Transverse colon (tissue), 4 donors: ENCODE results near the gene MBD3L4. TPM values are rescaled to one million over a fixed set of nuclear protein-coding genes. Genes with fewer than 3 reads are reported as not detected.
"Not testable (repeated sequence)": the region's sequence is repeated elsewhere in the genome, so short reads cannot be mapped to it uniquely, and the experiment has no call there.

Experiments
- DNase-seq: peaks from one replicate; pipeline ENCODE4 v3.0.0-alpha.2; 2019
- H3K27ac ChIP-seq, 4 donors: fragments of 200-600 bp; sonication (generic); 2 replicates each; pipeline ENCODE4 v1.5.1; 2016 to 2018; ENCODE audit warnings: inconsistent platforms in 4 of 4
- H3K27me3 ChIP-seq: fragments of 200-600 bp; sonication (generic); 2 replicates; pipeline ENCODE4 v1.5.1; 2017; ENCODE audit warnings: inconsistent platforms
- H3K36me3 ChIP-seq, 4 donors: fragments of 200-600 bp; sonication (generic); 2 replicates each; pipeline ENCODE4 v1.5.1; 2017 to 2019; ENCODE audit warnings: inconsistent platforms in 4 of 4
- H3K4me1 ChIP-seq, 4 donors: fragments of 200-600 bp; sonication (generic); 2 replicates each; pipeline ENCODE4 v1.5.1; 2017 to 2020; ENCODE audit warnings: inconsistent platforms in 4 of 4
- H3K4me3 ChIP-seq, 4 donors: fragments of 200-600 bp; sonication (generic); 1 replicate in 1 of 4; 2 replicates in 3 of 4; pipeline versions ENCODE4 v1.5.1 to v1.6.1; 2017 to 2019; ENCODE audit warnings: inconsistent platforms in 4 of 4
- H3K9me3 ChIP-seq, 2 donors: fragments of 200-600 bp; sonication (generic); 2 replicates each; pipeline ENCODE4 v1.5.1; 2017 to 2019; ENCODE audit warnings: inconsistent platforms in 2 of 2
- EP300 ChIP-seq: sonication (generic); formaldehyde crosslinking; IDR thresholded peaks from one replicate; pipeline ENCODE4 v1.6.1; 2017; ENCODE audit warnings: antibody characterized with exemption, low read depth
- POLR2A ChIP-seq: fragments of 450-650 bp; IDR thresholded peaks from one replicate; pipeline ENCODE4 v1.6.1; 2016; ENCODE audit warnings: antibody characterized with exemption, mild to moderate bottlenecking, moderate library complexity
- POLR2AphosphoS5 ChIP-seq, 3 donors: sonication (generic); formaldehyde crosslinking; IDR thresholded peaks; one replicate each; pipeline ENCODE4 v1.6.1; 2016; ENCODE audit warnings: antibody characterized with exemption in 3 of 3
- WGBS, 2 donors: methylation state at CpG; one replicate each; pipeline ENCODE4 v1.1.5; 2018; ENCODE audit warnings: low coverage in 1 of 2; 5-methylcytosine and 5-hydroxymethylcytosine counted together
- in situ Hi-C, 4 donors: fragments of 200-750 bp; cut with MboI; loops; one replicate each; pipeline versions ENCODE4 v1.15.0 to v1.15.1; 2017; ENCODE audit warnings: low sequenced_read_pairs in 3 of 4, low pct_ligation_motif_present in 1 of 4, low pct_unique_long_range_greater_than_20kb in 1 of 4
- intact Hi-C: fragments of 100-400 bp; cut with DNase I; formaldehyde crosslinking; loops from one replicate; pipeline ENCODE4 v1.15.1; 2023; ENCODE audit warnings: low total_unique reads
- total RNA-seq, 4 donors: library from RNA; depleted of rRNA; stranded (reverse); fragments of >200 nt; gene quantifications; one replicate each; pipeline ENCODE4 v1.1.0, GENCODE V29; 2016
- TF ChIP-seq, protein P1 (sequence below), 5 experiments: fragments of 200-600 bp in 3 of 5; fragments of 450-650 bp in 2 of 5; sonication (generic) in 3 of 5; IDR thresholded peaks; 1 replicate in 2 of 5; 2 replicates in 3 of 5; pipeline ENCODE4 v1.5.1; 2016 to 2017; ENCODE audit warnings: antibody characterized with exemption in 5 of 5, inconsistent platforms in 3 of 5, mild to moderate bottlenecking in 2 of 5, moderate library complexity in 1 of 5

The MBD3L4 gene
- total RNA-seq, 4 donors from 2014 or later, result not detected

- H3K36me3 ChIP-seq, H3K9me3 ChIP-seq, H3K27ac ChIP-seq, DNase-seq, H3K4me1 ChIP-seq, intact Hi-C loops, H3K27me3 ChIP-seq, H3K4me3 ChIP-seq, in situ Hi-C loops: not testable (repeated sequence)
- no CpG with 5 or more reads among the region's 5 CpGs for whole genome bisulfite sequencing, 2 donors
Observed at GRCh38 chr19:7051421-7051820, 11.4 kb upstream of the MBD3L4 start.

- H3K9me3 ChIP-seq, H3K27ac ChIP-seq, H3K36me3 ChIP-seq, intact Hi-C loops, H3K4me1 ChIP-seq, H3K27me3 ChIP-seq, H3K4me3 ChIP-seq, DNase-seq, in situ Hi-C loops: not testable (repeated sequence)
- WGBS, 2 donors, result no CpG with 5 or more reads among the region's 7 CpGs
Observed at GRCh38 chr19:7049021-7049420, 9.0 kb upstream of the MBD3L4 start, which contains the start of gene MBD3L2. MBD3L2 (plus strand) TSS chr19:7049321; CDS start chr19:7049374, 53 bp downstream.

DNA sequence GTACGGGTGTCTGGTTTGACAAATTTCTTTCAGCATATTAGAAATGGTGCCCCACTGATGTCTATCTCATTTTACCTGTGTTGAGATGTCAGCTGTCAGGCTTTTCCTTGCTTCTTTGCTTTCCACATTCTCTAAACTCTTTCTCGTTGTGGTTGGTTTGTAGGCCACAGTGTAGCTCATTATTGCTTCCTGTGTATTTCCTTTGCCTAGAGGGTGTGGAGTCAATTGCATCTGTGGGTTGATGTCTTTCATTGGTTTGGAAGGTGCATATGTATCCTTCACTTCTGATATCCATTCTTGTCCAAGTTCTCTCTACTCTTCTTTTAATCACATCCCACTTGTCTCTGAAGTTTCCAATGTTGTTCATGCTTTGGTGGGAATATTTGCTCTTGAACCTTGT lies 1.6 kb upstream of the MBD3L4 start:
- intact Hi-C loops, result not testable (repeated sequence)

DNA sequence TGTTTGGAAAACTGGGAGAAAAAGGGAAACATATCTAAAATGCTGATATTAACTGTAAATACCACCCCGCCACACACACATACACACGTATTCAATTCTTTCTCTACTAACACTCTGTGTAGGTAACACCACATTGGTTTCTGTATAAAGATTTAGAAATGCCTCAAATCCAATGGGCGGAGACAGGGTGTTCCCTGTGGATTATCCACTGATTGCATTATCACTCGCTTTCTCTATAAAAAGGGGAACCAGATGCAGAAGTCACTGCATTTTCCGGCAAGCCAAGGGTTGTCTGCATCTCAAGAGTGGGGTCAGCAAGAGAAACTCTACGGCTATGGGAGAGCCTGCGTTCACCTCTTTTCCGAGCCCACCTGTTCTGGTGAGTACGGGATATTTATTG lies 9.7 kb downstream of the MBD3L4 start, which contains the start of gene MBD3L5:
TSS of gene MBD3L5 (plus strand) at position 301 of the 400 bp plus-strand sequence. CDS start at position 335, 34 bp downstream.
- intact Hi-C loops, H3K36me3 ChIP-seq, DNase-seq, H3K27me3 ChIP-seq, H3K27ac ChIP-seq, H3K4me1 ChIP-seq, H3K9me3 ChIP-seq, in situ Hi-C loops, H3K4me3 ChIP-seq: not testable (repeated sequence)
- no CpG with 5 or more reads among the region's 9 CpGs for WGBS, 2 donors

More for the DNA sequence above, 1.6 kb upstream of the MBD3L4 start:
- H3K4me1 ChIP-seq, H3K9me3 ChIP-seq, DNase-seq, in situ Hi-C loops, H3K27ac ChIP-seq, H3K36me3 ChIP-seq, H3K27me3 ChIP-seq, H3K4me3 ChIP-seq: not testable (repeated sequence)
- no CpG with 5 or more reads among the region's 2 CpGs for WGBS, 2 donors

DNA sequence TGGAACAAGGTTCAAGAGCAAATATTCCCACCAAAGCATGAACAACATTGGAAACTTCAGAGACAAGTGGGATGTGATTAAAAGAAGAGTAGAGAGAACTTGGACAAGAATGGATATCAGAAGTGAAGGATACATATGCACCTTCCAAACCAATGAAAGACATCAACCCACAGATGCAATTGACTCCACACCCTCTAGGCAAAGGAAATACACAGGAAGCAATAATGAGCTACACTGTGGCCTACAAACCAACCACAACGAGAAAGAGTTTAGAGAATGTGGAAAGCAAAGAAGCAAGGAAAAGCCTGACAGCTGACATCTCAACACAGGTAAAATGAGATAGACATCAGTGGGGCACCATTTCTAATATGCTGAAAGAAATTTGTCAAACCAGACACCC lies 11.2 kb downstream of the MBD3L4 start:
- H3K4me3 ChIP-seq, H3K27me3 ChIP-seq, H3K4me1 ChIP-seq, in situ Hi-C loops, H3K27ac ChIP-seq, H3K9me3 ChIP-seq, DNase-seq, H3K36me3 ChIP-seq, intact Hi-C loops: not testable (repeated sequence)
- WGBS, 2 donors, result no CpG with 5 or more reads among the region's 1 CpG

DNA sequence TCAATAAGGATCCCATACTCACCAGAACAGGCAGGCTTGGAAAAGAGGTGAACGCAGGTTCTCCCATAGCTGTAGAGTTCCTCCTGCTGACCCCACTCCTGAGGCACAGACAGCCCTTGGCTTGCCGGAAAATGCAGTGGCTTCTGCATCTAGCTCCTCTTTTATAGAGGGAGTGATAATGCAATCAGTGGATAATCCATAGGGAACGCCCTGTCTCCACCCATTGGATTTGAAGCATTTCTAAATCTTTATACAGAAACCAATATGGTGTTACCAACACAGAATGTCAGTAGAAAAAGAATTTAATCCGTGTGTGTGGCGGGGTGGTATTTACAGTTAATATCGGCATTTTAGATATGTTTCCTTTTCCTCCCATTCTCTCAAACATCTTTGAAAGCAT lies 18.6 kb downstream of the MBD3L4 start, which contains the start of gene MBD3L2B:
TSS of gene MBD3L2B (minus strand) at position 101 of the 400 bp plus-strand sequence. CDS start at position 67, 34 bp downstream.
- H3K27me3 ChIP-seq, H3K4me1 ChIP-seq, H3K4me3 ChIP-seq, intact Hi-C loops, H3K36me3 ChIP-seq, H3K27ac ChIP-seq, DNase-seq, in situ Hi-C loops, H3K9me3 ChIP-seq: not testable (repeated sequence)
- no CpG with 5 or more reads among the region's 6 CpGs for WGBS, 2 donors

DNA sequence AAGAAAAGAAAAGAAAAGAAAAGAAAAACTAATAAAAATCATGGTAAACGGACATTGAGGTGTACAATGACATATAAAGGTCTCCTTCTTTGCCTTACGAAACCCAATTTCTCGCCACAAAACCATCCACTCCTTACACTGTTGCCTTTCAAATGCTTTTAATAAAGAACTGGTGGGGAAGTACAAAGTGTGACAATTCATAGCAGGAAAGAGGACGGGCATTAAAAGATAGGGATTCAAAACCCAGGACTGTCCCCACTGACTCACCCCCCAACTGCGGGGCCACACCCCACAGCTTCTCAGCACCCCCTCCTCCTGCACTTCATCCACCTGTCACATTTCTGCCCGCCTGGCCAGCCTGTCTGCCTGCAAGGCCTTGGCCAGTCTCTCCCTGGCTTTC lies 21.2 kb downstream of the MBD3L4 start:
- H3K4me3 ChIP-seq, result no peak overlapping the region
- H3K36me3 ChIP-seq, result no peaks in the 10 kb centered on the region
- H3K27me3 ChIP-seq, result no peaks in the 10 kb centered on the region
- no peak for DNase-seq
- H3K4me1 ChIP-seq, result no peaks in the 10 kb centered on the region
- intact Hi-C loops (no loop called here), in situ Hi-C loops (no loop called here)
- WGBS, 2 donors, result 77 to 90% methylated on average over 4 to 6 of the region's 6 CpGs
- H3K9me3 ChIP-seq, result no peaks in the 10 kb centered on the region
- no peak for TF ChIP-seq POLR2AphosphoS5 (IDR thresholded peaks at IDR 0.05)
- no peak for TF ChIP-seq POLR2A
- TF ChIP-seq, protein P1, sequence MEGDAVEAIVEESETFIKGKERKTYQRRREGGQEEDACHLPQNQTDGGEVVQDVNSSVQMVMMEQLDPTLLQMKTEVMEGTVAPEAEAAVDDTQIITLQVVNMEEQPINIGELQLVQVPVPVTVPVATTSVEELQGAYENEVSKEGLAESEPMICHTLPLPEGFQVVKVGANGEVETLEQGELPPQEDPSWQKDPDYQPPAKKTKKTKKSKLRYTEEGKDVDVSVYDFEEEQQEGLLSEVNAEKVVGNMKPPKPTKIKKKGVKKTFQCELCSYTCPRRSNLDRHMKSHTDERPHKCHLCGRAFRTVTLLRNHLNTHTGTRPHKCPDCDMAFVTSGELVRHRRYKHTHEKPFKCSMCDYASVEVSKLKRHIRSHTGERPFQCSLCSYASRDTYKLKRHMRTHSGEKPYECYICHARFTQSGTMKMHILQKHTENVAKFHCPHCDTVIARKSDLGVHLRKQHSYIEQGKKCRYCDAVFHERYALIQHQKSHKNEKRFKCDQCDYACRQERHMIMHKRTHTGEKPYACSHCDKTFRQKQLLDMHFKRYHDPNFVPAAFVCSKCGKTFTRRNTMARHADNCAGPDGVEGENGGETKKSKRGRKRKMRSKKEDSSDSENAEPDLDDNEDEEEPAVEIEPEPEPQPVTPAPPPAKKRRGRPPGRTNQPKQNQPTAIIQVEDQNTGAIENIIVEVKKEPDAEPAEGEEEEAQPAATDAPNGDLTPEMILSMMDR (IDR thresholded peaks at IDR 0.05), result no peak
- TF ChIP-seq EP300, result no peak
- no peak overlapping the region for H3K27ac ChIP-seq
